Measurements from ENCODE around the gene NFE2L1. TPM values are rescaled to one million over a fixed set of nuclear protein-coding genes. Genes with fewer than 3 reads are reported as not detected.

The NFE2L1 gene
- total RNA-seq, 1 experiment from 2014 or later = 135 TPM

GRCh38 chr17:48022901-48023300 is 25.3 kb upstream of the NFE2L1 start:
- POLR2A ChIA-PET = no interaction called here
- H3K27me3 ChIP-seq (ENCODE audit: insufficient read depth, low read length) = no peaks in the 10 kb centered on the region
- peak overlapping the region; percentile 61 to 62 for H3K4me3 ChIP-seq (replicated peaks in 1 of 2; ENCODE audit: low read depth in 1 of 2, low read length in 2 of 2)
- H3K27ac ChIP-seq (ENCODE audit: low read depth, low read length) = peak overlapping the region; percentile 17
- ATAC-seq (no peak), DNase-seq (ENCODE audit: low read depth, low spot score) (no peak)
- H3K4me2 ChIP-seq (ENCODE audit: low read length) = peak overlapping the region; percentile 95
- H3K9me3 ChIP-seq (ENCODE audit: control insufficient read depth in 1 of 2, insufficient read depth in 1 of 2, low read depth in 1 of 2, low read length in 2 of 2) = no peaks in the 10 kb centered on the region
- BruUV-seq (replicated peaks) = no TSS peak
- CTCF ChIA-PET = no interaction called here
- H3K79me2 ChIP-seq (ENCODE audit: insufficient read depth, low read length) = no peaks in the 10 kb centered on the region
- H3K4me1 ChIP-seq (ENCODE audit: control insufficient read depth in 1 of 2, insufficient read depth in 2 of 2, low read length in 2 of 2) = peaks cover 26 to 47% of the 10 kb centered on the region in 2 experiments
- RAD21 ChIA-PET (ENCODE audit: low non-redundant PET in 1 of 2, low total read pairs in 2 of 2, uncharacterized antibody in 2 of 2, unreplicated experiment in 2 of 2) = no interaction called here
- no peaks in the 10 kb centered on the region for H3K36me3 ChIP-seq (ENCODE audit: control insufficient read depth in 1 of 2, insufficient read depth in 2 of 2, low read length in 2 of 2)
- H2AFZ ChIP-seq (ENCODE audit: low read depth, low read length, poor library complexity, severe bottlenecking) = peak overlapping the region; percentile 95
- intact Hi-C loops (cut with micrococcal nuclease) = loop anchor here (10.0 kb wide), 4 partner anchors 312 to 1012 kb away; no protein-coding TSS in a partner anchor
- no peaks in the 10 kb centered on the region for H4K20me1 ChIP-seq (ENCODE audit: insufficient read depth)
- TF ChIP-seq ATF3 (IDR thresholded peaks at IDR 0.05) (no peak), POLR2A (IDR thresholded peaks at IDR 0.05; ENCODE audit: borderline replicate concordance, extremely low read depth, insufficient read depth, insufficient read length) (no peak), JUND (IDR thresholded peaks at IDR 0.05) (no peak), MAX (IDR thresholded peaks at IDR 0.05) (no peak), CTCF (IDR thresholded peaks at IDR 0.05 in 2 of 3, conservative IDR thresholded peaks at IDR 0.05 in 1 of 3; ENCODE audit: borderline replicate concordance in 1 of 3, insufficient read depth in 1 of 3, low read depth in 2 of 3, low read length in 2 of 3) (no peak), SP1 (IDR thresholded peaks at IDR 0.05; ENCODE audit: low read depth) (no peak), ZNF274 (IDR thresholded peaks at IDR 0.05; ENCODE audit: low read depth, low read length) (no peak), CBX3 (IDR thresholded peaks at IDR 0.05; ENCODE audit: low read depth) (no peak), EZH2phosphoT487 (IDR thresholded peaks at IDR 0.05; ENCODE audit: borderline replicate concordance) (no peak), RAD21 (IDR thresholded peaks at IDR 0.05; ENCODE audit: low read depth) (no peak), CEBPB (IDR thresholded peaks at IDR 0.05; ENCODE audit: low read depth) (no peak), SIN3A (IDR thresholded peaks at IDR 0.05; ENCODE audit: low read depth) (no peak), EZH2 (IDR thresholded peaks at IDR 0.05) (no peak)
- no peaks in the 10 kb centered on the region for H3K9me2 ChIP-seq (ENCODE audit: insufficient read depth)
- H3K9ac ChIP-seq (ENCODE audit: low read length) = peak overlapping the region; percentile 85; the same call in 1 of the 2 replicates

All from HCT116 (cell line).